ENCODE measurements around the gene PRTFDC1.

- TF ChIP-seq EZH2phosphoT487 (IDR thresholded peaks at IDR 0.05; ENCODE audit: low read length), result no peak
- TF ChIP-seq, protein P1, sequence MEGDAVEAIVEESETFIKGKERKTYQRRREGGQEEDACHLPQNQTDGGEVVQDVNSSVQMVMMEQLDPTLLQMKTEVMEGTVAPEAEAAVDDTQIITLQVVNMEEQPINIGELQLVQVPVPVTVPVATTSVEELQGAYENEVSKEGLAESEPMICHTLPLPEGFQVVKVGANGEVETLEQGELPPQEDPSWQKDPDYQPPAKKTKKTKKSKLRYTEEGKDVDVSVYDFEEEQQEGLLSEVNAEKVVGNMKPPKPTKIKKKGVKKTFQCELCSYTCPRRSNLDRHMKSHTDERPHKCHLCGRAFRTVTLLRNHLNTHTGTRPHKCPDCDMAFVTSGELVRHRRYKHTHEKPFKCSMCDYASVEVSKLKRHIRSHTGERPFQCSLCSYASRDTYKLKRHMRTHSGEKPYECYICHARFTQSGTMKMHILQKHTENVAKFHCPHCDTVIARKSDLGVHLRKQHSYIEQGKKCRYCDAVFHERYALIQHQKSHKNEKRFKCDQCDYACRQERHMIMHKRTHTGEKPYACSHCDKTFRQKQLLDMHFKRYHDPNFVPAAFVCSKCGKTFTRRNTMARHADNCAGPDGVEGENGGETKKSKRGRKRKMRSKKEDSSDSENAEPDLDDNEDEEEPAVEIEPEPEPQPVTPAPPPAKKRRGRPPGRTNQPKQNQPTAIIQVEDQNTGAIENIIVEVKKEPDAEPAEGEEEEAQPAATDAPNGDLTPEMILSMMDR (IDR thresholded peaks at IDR 0.05; ENCODE audit: low read length), result no peak
Observed at GRCh38 chr10:24904824-24905223, 47.6 kb downstream of the PRTFDC1 start.
